Stimulated activated naive CD4-positive, alpha-beta T cell treated with Interleukin-2 at 50 U/mL for 16 hours (primary cell): Measurements from ENCODE around the gene GALNTL6.

Experiments used
- DNase-seq: peaks from one replicate; lab custom pipeline; 2025; lab: John Stamatoyannopoulos, UW

The GALNTL6 gene

DNA sequence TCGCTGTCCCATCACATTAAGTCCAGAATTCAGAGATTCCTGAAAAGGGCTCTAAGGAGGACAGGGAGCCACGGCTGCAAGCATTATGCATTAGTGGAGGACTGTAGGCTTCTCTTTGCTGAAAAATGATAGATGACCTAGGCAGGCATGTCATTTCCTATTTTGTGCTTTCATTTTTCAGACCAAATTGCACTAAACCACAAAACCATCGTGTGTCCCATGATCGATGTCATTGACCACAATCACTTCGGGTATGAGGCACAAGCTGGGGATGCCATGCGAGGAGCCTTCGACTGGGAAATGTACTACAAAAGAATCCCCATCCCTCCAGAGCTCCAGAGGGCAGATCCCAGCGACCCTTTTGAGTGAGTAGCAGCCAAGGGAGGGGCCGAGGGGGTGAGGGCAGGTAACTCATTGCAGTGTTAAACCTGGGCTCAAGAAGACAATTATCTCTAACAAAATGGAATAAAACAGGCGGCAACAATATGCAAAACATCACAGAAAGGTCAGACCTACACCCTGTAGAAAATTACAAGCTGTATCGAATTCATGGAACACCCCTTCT is 1000.2 kb downstream of the GALNTL6 start:
- no peak for DNase-seq

DNA sequence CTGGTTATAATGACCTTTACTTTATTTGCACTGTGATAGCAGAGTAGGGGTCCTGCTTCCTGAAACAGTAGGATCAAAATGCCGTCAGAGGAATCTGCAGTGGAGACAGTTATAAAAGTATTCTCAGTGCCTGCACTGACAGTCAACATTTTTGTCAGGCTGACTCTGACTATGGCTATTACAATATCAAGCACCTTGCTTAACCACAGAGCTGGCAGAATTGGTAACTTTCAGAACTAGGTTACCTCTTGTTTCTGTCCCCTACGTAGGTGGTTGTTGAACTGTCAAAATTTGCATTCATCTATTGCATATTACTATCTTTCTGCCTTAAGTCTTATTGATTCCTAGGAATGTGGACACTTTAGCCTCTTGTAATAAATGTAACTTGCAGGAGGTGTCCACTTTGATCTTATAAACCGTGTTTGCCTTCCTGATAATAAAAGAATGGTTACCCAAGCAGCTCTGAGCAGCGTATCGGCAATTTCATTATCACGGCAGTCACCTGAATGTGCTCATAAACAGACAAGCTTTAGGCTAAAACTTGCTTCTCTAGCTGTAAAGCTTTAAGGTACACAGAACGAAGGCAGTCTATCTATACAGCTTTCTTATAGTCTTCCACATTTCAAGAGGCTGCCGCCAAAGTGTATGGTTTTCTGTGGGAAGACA is 1002.4 kb downstream of the GALNTL6 start:
- no peak for DNase-seq

DNA sequence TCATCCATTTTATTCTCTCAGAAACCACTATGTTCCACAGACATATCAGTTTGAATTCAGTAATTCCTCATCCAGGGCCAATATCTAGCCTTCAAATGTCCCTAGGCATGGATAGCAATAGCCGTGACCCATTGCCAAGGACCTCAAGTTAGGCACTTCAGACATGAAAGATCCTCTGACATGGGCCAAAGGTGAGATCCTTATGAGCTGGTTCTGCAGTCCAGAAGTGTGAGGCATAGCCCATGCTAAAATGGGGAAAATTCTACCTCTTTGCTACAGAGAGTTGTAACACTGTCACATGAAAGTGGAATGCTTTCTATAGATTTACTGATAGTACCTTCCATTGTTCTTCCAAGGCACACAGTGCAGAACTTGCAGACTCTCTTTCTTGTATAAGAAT is 1005.7 kb downstream of the GALNTL6 start:
- DNase-seq, result no peak

DNA sequence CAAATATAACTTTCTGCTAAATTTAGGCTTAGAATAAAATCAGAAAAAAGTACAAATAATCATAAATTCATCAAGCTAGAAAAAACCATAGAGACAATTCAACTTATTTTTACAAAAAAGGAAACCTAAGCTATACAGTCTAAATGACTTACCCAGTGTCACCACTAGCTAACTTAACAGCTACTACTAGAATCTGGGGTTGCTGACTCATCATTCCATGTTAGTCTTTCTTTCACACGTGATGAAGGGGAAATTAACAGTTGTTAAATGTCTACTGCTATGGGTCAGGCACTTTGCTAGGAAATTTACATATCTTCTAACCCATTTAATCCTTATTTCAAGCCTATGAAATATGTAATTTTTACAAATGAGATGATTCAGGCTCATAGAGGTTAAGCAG is 1006.1 kb downstream of the GALNTL6 start:
- DNase-seq, result no peak

DNA sequence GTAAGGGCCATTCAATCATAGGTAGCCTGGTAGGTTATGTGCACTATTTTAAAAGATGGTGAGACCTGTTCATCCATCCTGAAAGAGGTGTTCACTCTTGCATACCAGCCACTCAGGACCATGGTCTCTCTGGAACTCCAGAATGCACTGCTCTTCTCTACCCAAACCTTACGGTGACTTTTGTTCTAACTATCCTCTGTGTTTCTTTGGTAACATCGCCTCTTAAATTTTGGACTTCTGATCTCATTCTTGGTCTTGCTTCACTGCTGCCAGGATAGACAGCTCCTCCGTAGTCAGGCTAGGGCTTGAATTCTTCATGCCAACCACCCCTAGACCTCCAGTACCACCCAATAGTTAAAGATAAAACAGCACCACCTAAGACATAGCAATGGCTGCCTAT is 1009.1 kb downstream of the GALNTL6 start:
- DNase-seq, result no peak

DNA sequence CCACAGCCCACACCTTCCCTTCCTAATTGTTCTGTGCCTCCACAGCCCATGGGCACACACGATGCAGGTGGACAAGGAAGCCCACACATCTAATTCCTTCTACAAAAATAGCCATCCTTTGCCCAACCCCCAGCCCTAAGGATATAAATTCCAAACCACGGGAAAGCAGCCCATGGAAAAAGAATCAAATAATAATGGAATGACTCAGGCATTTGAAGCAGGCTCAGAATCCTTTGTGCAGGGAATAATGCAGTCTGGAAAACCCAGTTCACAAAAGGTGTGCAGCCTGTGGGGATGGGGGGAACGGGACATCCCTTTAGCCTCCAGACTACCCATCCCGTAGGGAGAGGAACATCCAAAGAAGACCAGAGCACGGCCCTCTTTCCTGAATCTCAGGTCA is 1013.1 kb downstream of the GALNTL6 start:
- DNase-seq, result no peak

DNA sequence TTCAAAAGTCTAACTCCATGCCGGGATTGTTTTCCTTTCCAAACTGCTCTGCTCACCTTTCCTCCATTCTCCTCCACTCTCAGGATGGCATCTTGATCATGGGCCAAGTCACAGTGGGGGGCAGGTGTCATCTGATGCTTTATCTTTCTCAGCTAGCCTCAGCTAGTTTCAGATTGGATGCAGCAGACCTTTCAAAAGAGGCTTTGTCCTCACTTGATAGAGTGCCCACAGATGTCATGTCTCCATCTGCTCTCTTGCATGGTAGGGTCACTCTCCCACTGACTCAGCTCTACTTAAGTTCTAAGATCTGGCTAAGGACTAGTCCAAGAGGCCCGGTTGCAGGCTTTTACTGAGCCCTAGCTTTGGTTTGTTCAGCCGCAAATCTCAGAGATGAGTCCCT is 1013.7 kb downstream of the GALNTL6 start:
- DNase-seq, result no peak

DNA sequence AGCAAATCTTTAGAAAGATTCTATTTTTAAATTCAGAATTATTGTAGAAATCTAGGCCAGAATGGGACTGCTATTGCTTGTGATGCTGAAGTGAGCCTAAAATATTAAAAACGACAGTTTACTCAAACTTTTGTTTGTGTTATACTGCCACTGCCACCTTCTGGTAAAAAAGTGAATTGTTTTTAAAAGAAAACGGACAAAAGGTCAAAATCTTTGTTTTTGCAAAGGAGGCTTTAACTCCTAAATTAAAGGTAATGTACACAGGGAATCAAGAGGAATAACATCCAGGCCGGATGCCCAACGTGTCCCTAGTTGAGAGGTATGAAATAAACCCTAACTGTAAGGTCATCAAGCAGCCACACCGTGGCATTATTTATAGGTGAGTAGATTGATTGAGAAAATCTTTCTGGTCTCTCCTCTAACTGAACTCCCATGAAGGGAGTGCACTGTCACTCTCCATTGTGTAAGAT is 1017.1 kb downstream of the GALNTL6 start:
- DNase-seq, result no peak

DNA sequence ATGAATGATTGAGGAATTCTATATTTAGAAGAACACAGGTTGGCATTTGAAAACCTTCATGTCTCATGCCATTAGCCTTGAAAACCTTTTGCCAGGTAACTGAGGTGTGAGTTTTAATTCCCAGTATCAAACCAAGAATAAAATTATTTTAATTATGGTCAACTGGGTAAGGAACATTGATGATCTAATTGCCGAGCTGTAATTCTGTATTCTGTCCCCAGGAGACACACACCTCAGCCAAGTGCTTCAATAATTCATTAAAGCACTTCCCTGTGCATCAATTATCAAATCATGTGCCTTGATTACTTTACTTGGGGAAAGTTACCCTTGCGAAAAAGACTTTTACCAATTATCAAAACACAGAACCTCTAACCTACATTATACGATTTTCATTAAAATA is 1023.5 kb downstream of the GALNTL6 start:
- DNase-seq, result no peak

DNA sequence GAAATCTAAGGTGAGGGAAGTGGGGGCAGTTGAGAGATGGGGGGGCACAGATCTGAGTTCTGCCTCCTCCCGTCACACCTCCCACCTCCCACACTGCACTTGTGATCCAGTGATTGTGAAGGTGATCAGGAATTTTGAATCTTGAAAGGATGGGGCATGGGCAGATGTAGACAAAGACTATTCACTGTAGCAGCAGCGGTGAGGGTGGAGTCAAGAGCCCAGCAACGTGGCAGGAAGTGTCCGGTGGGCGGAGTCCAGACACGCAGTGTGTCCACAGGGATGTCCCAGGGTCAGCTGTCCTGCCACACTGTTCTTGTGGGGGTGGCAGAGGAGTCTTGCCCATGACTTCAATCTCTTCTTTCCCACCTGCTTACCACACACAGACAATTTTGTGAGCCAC is 1024.9 kb downstream of the GALNTL6 start:
- DNase-seq, result no peak

DNA sequence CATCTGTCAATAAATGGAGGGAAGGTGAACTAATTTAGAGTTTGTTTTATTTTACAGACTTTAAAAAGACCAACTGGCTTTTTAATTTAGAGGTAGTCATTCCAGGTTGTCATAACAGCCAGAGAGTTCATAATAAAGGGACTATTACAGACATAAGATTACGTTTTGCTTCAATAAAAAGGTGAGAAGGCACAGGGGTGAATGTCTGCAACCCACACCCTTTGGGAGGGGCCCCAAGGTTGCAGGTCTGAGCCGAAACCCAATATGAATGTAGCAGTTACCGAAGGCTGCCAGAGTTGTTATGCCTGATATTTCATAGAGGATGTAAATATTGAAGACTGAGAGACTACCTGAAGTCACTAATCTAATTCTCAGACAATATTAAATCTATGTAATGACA is 1025.7 kb downstream of the GALNTL6 start:
- no peak for DNase-seq

DNA sequence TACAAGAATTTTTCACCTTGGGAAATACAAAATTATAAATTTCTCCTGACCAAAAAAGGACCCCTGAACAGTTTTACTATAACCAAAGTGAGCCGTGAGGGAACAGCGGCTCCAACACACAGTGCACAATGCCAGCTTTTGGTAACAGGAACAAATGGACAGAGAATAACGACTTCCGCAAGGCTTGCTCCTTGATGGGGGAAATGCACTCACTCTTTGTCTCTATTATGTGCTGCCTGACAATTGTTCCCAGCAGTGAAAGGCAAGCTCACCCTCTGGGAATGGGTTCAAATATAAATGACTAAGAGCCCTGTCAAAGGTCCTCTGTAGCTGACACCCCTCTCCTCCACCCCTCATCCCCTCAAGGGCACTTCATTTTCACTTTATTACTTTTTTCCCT is 1029.6 kb downstream of the GALNTL6 start:
- no peak for DNase-seq

DNA sequence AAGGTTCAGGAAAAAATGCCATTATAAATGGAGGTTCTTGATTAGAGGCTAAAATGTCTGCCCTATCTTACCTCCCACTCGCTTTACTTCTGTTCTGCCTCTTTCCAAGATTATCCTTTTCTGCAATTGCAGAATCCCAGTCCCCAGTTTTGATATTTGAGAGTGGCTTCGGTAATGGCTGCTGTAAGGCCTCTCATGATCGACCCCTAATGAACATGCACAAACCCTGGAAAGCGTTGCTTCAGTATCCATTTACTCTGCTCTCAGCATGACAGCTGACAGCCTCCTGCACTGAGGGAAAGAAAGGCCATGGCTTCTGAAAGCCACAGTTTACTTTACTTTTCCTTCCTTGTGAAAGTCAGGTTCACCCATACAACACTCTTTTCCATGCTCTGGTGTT is 1030.0 kb downstream of the GALNTL6 start:
- DNase-seq, result no peak

DNA sequence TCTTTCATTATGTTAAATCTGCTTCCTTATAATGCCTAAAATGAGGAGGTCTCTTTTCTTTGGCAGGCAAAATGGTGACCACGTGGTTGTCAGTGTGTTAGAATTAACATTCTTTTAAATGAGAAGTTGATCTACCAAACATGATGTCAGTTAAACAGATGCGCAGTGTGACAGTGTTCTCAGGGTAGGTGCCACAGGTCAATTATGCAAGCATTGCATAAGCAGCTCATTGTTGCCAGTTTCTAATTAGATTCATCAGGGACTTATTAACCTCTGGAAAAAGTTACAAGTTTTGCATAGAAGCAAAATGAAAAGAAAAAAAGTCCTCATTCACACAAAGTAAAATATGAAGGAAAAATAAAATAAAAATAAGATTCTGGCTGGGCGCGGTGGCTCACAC is 1031.4 kb downstream of the GALNTL6 start:
- no peak for DNase-seq

DNA sequence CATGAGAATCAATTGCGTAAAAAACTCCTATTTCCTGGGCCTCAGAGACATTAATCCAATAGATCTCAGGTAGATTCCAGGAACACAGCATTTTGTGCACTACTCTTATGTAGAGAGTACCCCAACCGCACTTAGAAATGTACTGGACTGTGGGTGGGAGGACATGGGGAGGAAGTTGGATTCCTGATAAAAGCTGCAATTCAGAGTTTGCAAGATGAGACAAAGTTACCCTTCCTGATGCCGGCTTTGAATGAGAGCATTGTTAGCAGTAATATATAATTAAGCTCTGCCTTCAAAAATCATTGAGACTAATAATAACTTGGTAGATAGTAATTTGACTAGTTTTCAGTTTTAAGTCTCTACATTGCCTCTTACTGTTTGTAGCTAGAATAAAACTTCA is 1032.1 kb downstream of the GALNTL6 start:
- DNase-seq, result no peak

DNA sequence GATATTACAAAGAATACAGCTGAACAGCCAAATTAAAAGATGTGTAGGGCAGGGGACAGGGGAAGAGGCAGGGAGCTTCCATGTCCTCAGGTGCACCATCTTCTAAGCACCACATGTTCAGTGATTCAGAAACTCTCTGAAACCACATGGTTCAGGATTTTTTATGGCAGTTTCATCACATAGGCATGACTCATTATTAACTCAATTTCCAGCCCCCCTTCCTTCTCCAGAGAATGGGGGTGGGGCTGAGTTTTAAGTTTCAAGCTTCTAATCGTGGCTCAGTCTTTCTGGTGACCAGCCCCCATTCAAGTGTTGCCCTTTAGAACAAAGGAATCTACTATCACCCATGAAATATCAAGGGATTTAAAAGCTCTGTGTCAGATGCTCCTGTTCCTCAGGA is 1037.6 kb downstream of the GALNTL6 start:
- no peak for DNase-seq

DNA sequence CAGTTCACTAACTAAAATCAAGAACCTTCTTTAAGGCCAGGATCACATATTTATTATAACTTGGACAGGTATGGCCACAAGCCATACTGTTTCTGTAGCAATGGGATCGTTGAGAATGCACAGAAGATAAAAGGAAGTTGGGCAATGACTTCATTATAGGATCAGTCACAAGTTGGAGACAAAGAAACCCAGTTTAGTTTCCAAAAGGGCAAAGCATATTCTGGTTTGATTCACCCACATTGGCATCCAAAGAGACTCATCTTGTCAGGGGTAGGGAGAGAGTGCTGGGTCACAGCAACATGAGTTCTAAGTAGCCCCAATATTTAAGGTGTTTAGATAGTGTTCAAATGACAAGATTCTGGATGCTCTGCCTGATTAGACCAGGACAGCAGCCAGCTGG is 1038.3 kb downstream of the GALNTL6 start:
- no peak for DNase-seq

DNA sequence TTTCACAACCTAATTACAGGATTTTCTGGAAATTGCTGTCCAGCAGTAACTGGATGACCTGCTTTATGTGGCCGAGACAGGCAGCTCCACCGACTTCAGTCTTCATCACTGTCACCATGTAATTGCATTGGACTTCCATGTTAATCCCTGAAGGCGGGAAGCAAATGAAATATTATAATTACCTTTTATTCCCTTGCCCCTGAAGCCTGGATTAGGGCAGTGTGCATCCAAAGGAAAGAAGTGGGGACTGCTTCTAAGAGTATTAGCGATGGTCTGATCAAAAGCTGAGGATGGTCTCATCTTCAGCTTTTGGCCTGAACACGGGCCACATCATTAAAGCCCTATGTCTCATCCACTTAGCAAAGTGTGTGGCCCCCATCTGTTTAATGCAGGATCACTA is 1043.8 kb downstream of the GALNTL6 start:
- DNase-seq, result no peak

DNA sequence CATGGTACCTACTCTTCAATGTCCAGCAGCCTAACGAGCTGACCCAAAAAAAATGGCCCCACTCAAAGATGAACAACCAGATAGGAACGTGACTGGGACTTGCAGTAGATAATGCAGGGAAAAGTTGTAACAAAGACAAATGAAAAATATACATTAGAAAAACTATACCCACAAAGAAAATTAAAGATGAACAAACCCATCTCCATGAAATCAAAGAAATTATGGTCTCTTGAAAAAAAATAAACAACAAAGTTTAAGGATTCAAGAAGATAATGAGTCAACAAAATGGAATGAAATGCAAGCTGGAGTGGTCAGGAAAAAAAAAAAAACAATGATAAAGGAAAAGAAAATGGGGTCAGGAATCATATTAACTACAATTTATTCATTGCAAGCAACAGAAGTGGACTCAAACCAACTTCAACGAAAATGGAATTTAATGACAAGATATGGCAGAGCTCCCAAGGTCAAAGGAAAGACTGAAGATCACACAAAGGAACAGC is 1045.6 kb downstream of the GALNTL6 start:
- DNase-seq, result no peak

DNA sequence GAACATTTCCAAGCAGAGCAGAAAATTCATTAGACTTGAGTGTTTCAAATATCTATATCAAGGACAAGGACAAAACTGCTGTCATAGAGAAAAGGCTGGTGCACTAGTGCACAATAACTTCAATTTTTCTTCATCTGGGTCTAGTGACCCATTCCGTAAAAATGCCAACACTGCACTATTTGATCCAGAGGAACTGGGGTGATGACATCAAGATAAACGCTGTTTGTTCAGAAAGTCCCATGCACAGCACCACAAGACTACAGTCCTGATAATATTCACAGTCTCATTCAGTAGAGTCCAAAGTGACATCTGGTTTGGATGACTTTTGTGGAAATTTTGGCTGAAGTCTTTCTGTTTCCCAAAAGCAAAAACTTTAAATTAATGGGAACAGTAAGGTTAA is 1051.9 kb downstream of the GALNTL6 start:
- DNase-seq, result no peak

DNA sequence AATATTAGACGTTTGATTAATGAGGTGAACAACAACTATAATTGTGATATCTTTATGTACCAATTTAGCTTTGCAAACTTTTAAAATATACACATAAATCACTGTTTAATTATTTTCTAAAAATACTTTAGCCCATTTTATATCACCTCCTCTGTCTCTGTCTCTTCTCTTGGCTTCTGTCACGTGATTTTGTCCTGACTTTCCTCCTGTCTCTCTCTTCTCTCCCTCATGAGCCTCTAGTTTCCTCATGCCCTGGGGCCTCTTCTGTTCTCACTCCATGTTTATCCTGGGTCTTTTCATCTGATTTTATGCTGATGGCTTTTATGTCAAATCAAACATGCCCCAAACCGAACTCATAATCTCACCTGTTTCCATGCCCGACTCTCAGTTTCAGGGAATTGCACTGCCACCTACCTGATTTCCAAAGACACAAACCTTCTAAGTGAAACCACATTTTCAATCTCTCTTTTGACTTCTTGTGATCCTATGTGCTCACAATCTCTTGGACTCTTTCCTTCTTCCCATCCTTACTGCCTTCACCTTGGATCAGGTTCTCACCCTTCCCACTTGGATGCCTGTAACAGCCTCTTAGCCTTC is 1052.4 kb downstream of the GALNTL6 start:
- no peak for DNase-seq

DNA sequence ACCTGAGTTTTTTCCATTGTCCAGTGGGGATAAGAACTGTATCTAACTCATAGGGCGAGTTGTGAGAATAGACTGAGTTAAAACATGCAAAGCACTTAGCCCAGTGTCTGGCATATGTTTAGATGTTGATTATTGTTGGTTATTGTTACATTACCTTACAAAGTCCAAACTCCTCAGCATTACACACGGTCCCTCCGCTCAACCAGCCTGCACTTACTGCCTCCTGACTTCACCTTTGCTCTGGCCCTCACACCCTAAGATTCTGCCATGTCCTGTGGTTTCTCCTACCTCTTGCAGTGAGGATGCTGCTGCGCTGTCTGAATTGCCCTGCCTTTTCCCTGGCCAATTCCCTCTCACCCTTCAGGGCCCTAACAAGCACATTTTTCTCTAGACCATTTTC is 1053.2 kb downstream of the GALNTL6 start:
- DNase-seq, result no peak

DNA sequence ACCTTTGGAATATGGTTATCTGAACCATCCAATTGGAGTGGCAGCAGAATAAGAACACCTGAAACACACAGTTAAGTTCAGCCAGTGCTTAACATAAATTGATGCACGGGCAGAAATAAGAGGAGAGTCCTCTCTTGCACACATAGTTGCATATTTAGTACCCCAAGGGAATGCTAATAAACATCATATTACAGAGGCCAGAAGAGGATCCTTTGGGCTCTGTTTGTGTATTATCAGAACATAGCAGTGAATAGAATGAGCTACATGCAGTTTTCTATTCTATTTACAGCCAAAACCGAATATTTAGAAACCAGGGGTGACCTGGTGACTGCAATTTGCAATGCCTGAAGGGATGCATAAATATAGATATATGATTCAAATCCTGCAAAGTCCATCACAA is 1054.6 kb downstream of the GALNTL6 start:
- no peak for DNase-seq

DNA sequence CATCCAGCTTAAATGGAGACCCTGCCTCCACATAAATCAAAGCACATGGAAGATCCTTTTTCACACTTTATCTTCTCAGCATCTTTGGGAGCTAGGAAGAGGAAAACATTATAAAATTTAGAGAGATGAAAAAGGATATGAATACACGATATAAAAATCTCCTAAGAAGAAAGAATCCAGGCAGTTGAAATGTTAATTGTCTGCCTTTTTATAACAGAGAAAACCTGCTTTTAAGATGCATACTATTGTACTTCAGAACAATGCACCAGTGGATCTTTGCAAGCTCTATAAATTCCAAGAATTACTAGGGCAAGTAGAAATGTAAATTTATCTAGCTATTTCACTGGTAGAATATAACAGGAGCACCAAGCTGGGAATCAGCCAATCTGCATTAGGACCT is 1055.1 kb downstream of the GALNTL6 start:
- DNase-seq, result no peak
